HEK293 (cell line): ENCODE results near the gene PTGIS.

Experiments used
- CTCF ChIA-PET: fragments of 350-600 bp; formaldehyde crosslinking; extraction: SDS; loops from one replicate; lab custom pipeline; 2021; ENCODE audit warnings: antibody characterized with exemption; lab: Yijun Ruan, JAX
- POLR2A ChIA-PET: fragments of 300-600 bp; formaldehyde crosslinking; extraction: SDS; loops from one replicate; lab custom pipeline; 2020; ENCODE audit warnings: antibody characterized with exemption, inconsistent platforms; lab: Yijun Ruan, JAX
- H3K27ac ChIP-seq: fragments of 200-500 bp; sonication (Bioruptor generic); 2 replicates; pipeline ENCODE4 v1.5.1; 2014; ENCODE audit warnings: low read depth, low read length, control low read depth, inconsistent platforms; ENCODE audit errors: extremely low read depth
- H3K36me3 ChIP-seq, 2 experiments: fragments of 200-500 bp in 1 of 2; sonication (Bioruptor generic) in 1 of 2; 1 replicate in 1 of 2; 2 replicates in 1 of 2; pipeline ENCODE4 v1.5.1; 2014 to 2017; ENCODE audit warnings: inconsistent platforms in 2 of 2, low read length in 2 of 2; ENCODE audit not compliant: control insufficient read depth in 2 of 2, insufficient read depth in 1 of 2
- H3K4me1 ChIP-seq: fragments of 200-500 bp; sonication (Bioruptor generic); 2 replicates; pipeline ENCODE4 v1.5.1; 2014; ENCODE audit warnings: mild to moderate bottlenecking, low read length, inconsistent platforms; ENCODE audit not compliant: control insufficient read depth, insufficient read depth
- H3K4me3 ChIP-seq: 2 replicates; pipeline ENCODE4 v1.5.1; 2011; ENCODE audit warnings: low read depth, mild to moderate bottlenecking, control low read depth, low read length, moderate library complexity
- H3K9me3 ChIP-seq: fragments of 200-500 bp; sonication (Bioruptor generic); 2 replicates; pipeline ENCODE4 v1.5.1; 2014; ENCODE audit warnings: low read depth, low read length, inconsistent platforms; ENCODE audit not compliant: control insufficient read depth, insufficient read depth
- EGR2 ChIP-seq: fragments of 450-650 bp; formaldehyde crosslinking; IDR thresholded peaks from 2 replicates; pipeline ENCODE4 v1.5.1; 2016; ENCODE audit warnings: low read depth, missing biosample characterization, missing genetic modification characterization
- HOXA7 ChIP-seq: sonication (generic); formaldehyde crosslinking; IDR thresholded peaks from 2 replicates; pipeline ENCODE4 v1.8.1; 2022; ENCODE audit warnings: missing genetic modification reagents, borderline replicate concordance
- IKZF3 ChIP-seq: fragments of 450-650 bp; IDR thresholded peaks from 2 replicates; pipeline ENCODE4 v1.5.0; 2018; ENCODE audit warnings: missing biosample characterization, mild to moderate bottlenecking, missing genetic modification characterization, moderate library complexity
- OSR2 ChIP-seq: fragments of 450-650 bp; formaldehyde crosslinking; IDR thresholded peaks from 2 replicates; pipeline ENCODE4 v1.5.1; 2016; ENCODE audit warnings: missing biosample characterization, missing genetic modification characterization
- RBAK ChIP-seq: fragments of 450-650 bp; formaldehyde crosslinking; IDR thresholded peaks from 2 replicates; pipeline ENCODE4 v1.5.1; 2016; ENCODE audit warnings: missing biosample characterization, missing genetic modification characterization
- WT1 ChIP-seq: fragments of 450-650 bp; formaldehyde crosslinking; IDR thresholded peaks from 2 replicates; pipeline ENCODE4 v1.5.1; 2016; ENCODE audit warnings: missing biosample characterization, missing genetic modification characterization
- YY2 ChIP-seq: fragments of 450-650 bp; formaldehyde crosslinking; IDR thresholded peaks from 2 replicates; pipeline ENCODE4 v1.5.1; 2016; ENCODE audit warnings: missing biosample characterization, missing genetic modification characterization
- ZBTB17 ChIP-seq: fragments of 450-650 bp; formaldehyde crosslinking; IDR thresholded peaks from 2 replicates; pipeline ENCODE4 v1.5.1; 2016; ENCODE audit warnings: missing biosample characterization, missing genetic modification characterization
- ZFHX2 ChIP-seq: fragments of 450-650 bp; formaldehyde crosslinking; conservative IDR thresholded peaks from 2 replicates; pipeline ENCODE4 v1.5.1; 2016; ENCODE audit warnings: missing biosample characterization, missing genetic modification characterization
- ZIC2 ChIP-seq: fragments of 450-650 bp; formaldehyde crosslinking; IDR thresholded peaks from 2 replicates; pipeline ENCODE4 v1.5.1; 2016; ENCODE audit warnings: missing biosample characterization, missing genetic modification characterization
- ZNF146 ChIP-seq: fragments of 450-650 bp; formaldehyde crosslinking; IDR thresholded peaks from 2 replicates; pipeline ENCODE4 v1.5.1; 2016; ENCODE audit warnings: missing biosample characterization, missing genetic modification characterization
- ZNF211 ChIP-seq: fragments of 450-650 bp; formaldehyde crosslinking; IDR thresholded peaks from 2 replicates; pipeline ENCODE4 v1.5.1; 2016; ENCODE audit warnings: low read depth, missing biosample characterization, missing genetic modification characterization
- ZNF354C ChIP-seq: fragments of 450-650 bp; formaldehyde crosslinking; IDR thresholded peaks from 2 replicates; pipeline ENCODE4 v1.5.1; 2016; ENCODE audit warnings: missing biosample characterization, missing genetic modification characterization, low read depth, borderline replicate concordance
- ZNF394 ChIP-seq: fragments of 450-650 bp; formaldehyde crosslinking; IDR thresholded peaks from 2 replicates; pipeline ENCODE4 v1.5.1; 2016; ENCODE audit warnings: missing biosample characterization, missing genetic modification characterization, mild to moderate bottlenecking, moderate library complexity, borderline replicate concordance
- ZNF600 ChIP-seq: fragments of 450-650 bp; formaldehyde crosslinking; IDR thresholded peaks from 2 replicates; pipeline ENCODE4 v1.5.1; 2016; ENCODE audit warnings: missing biosample characterization, missing genetic modification characterization
- ZNF623 ChIP-seq: fragments of 450-650 bp; formaldehyde crosslinking; IDR thresholded peaks from 2 replicates; pipeline ENCODE4 v1.5.1; 2016; ENCODE audit warnings: missing biosample characterization, missing genetic modification characterization
- ZNF677 ChIP-seq: fragments of 450-650 bp; IDR thresholded peaks from 2 replicates; pipeline ENCODE4 v1.5.0; 2018; ENCODE audit warnings: missing biosample characterization, mild to moderate bottlenecking, missing genetic modification characterization, moderate library complexity
- ZNF707 ChIP-seq: fragments of 450-650 bp; formaldehyde crosslinking; IDR thresholded peaks from 2 replicates; pipeline ENCODE4 v1.5.1; 2016; ENCODE audit warnings: missing biosample characterization, missing genetic modification characterization
- ZXDB ChIP-seq: fragments of 450-650 bp; formaldehyde crosslinking; IDR thresholded peaks from 2 replicates; pipeline ENCODE4 v1.5.1; 2016; ENCODE audit warnings: missing biosample characterization, missing genetic modification characterization
- TF ChIP-seq, protein P1 (sequence below): fragments of 450-650 bp; formaldehyde crosslinking; IDR thresholded peaks from 2 replicates; pipeline ENCODE4 v1.5.1; 2017; ENCODE audit warnings: missing biosample characterization, missing genetic modification characterization
- TF ChIP-seq, protein P2 (sequence below): fragments of 450-650 bp; formaldehyde crosslinking; optimal IDR thresholded peaks from 2 replicates; pipeline ENCODE3; 2016; ENCODE audit warnings: missing biosample characterization, mild to moderate bottlenecking, missing genetic modification characterization
- TF ChIP-seq, protein P3 (sequence below): fragments of 450-650 bp; formaldehyde crosslinking; IDR thresholded peaks from 2 replicates; pipeline ENCODE4 v1.5.1; 2017; ENCODE audit warnings: missing biosample characterization, mild to moderate bottlenecking, missing genetic modification characterization, moderate library complexity
- TF ChIP-seq, protein P4 (sequence below): fragments of 450-650 bp; formaldehyde crosslinking; IDR thresholded peaks from 2 replicates; pipeline ENCODE4 v1.5.1; 2016; ENCODE audit warnings: missing biosample characterization, missing genetic modification characterization

PTGIS gene

DNA sequence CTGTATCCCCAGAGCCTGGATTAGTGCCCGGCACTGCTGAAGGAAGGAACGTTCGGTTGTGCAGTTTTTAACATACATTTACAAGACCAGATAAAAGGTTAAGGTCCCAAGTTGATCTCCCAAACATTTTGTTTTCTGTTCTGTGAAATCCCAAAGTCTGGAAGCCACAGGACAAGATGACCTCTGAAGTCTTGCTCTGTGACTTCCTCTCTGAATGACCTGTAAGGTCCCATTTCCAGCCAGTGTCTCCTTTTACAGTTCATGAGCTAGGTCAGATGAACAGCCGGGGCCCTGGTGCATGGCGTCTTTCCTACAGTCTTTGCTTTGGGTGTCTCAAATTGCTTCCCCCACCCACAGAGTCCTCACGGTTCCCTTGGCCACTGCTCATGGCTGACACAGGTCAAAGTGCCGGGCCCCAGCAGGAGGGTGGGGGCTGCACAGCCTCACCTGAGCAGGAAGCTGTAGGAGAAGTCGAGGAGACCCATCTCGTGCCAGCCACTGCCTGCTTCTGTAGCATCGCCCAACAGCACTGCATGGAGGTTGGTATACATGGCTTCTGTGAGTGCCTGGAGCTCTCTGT, 24.0 kb downstream of the PTGIS start:
- Histone ChIP-seq H3K9me3 (no peaks in the 10 kb centered on the region), H3K4me1 (no peaks in the 10 kb centered on the region), H3K27ac (no peak overlapping the region), H3K4me3 (no peak overlapping the region), H3K36me3 (no peaks in the 10 kb centered on the region)
- TF ChIP-seq HOXA7: no peak
- TF ChIP-seq ZNF211: no peak
- TF ChIP-seq RBAK (tag by site-specific recombination): no peak
- no peak for TF ChIP-seq ZNF677 (tag by site-specific recombination)
- TF ChIP-seq, protein P1, sequence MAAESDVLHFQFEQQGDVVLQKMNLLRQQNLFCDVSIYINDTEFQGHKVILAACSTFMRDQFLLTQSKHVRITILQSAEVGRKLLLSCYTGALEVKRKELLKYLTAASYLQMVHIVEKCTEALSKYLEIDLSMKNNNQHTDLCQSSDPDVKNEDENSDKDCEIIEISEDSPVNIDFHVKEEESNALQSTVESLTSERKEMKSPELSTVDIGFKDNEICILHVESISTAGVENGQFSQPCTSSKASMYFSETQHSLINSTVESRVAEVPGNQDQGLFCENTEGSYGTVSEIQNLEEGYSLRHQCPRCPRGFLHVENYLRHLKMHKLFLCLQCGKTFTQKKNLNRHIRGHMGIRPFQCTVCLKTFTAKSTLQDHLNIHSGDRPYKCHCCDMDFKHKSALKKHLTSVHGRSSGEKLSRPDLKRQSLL (tag by site-specific recombination): no peak
- TF ChIP-seq, protein P2, sequence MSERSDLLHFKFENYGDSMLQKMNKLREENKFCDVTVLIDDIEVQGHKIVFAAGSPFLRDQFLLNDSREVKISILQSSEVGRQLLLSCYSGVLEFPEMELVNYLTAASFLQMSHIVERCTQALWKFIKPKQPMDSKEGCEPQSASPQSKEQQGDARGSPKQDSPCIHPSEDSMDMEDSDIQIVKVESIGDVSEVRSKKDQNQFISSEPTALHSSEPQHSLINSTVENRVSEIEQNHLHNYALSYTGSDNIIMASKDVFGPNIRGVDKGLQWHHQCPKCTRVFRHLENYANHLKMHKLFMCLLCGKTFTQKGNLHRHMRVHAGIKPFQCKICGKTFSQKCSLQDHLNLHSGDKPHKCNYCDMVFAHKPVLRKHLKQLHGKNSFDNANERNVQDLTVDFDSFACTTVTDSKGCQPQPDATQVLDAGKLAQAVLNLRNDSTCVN (tag by site-specific recombination): no peak
- no peak for TF ChIP-seq IKZF3 (tag by site-specific recombination)
- no peak for TF ChIP-seq OSR2 (tag by site-specific recombination)
- TF ChIP-seq ZXDB (tag by site-specific recombination): no peak
- TF ChIP-seq ZNF394: no peak
- no peak for TF ChIP-seq YY2
- no peak for TF ChIP-seq ZNF354C (tag by site-specific recombination)
- TF ChIP-seq, protein P3, sequence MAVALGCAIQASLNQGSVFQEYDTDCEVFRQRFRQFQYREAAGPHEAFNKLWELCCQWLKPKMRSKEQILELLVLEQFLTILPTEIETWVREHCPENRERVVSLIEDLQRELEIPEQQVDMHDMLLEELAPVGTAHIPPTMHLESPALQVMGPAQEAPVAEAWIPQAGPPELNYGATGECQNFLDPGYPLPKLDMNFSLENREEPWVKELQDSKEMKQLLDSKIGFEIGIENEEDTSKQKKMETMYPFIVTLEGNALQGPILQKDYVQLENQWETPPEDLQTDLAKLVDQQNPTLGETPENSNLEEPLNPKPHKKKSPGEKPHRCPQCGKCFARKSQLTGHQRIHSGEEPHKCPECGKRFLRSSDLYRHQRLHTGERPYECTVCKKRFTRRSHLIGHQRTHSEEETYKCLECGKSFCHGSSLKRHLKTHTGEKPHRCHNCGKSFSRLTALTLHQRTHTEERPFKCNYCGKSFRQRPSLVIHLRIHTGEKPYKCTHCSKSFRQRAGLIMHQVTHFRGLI: no peak
- TF ChIP-seq ZIC2 (tag by site-specific recombination): no peak
- no peak for TF ChIP-seq WT1 (tag by site-specific recombination)
- no peak for TF ChIP-seq ZNF146 (tag by site-specific recombination)
- TF ChIP-seq ZNF707 (tag by site-specific recombination): no peak
- TF ChIP-seq ZNF600 (tag by site-specific recombination): no peak
- TF ChIP-seq, protein P4, sequence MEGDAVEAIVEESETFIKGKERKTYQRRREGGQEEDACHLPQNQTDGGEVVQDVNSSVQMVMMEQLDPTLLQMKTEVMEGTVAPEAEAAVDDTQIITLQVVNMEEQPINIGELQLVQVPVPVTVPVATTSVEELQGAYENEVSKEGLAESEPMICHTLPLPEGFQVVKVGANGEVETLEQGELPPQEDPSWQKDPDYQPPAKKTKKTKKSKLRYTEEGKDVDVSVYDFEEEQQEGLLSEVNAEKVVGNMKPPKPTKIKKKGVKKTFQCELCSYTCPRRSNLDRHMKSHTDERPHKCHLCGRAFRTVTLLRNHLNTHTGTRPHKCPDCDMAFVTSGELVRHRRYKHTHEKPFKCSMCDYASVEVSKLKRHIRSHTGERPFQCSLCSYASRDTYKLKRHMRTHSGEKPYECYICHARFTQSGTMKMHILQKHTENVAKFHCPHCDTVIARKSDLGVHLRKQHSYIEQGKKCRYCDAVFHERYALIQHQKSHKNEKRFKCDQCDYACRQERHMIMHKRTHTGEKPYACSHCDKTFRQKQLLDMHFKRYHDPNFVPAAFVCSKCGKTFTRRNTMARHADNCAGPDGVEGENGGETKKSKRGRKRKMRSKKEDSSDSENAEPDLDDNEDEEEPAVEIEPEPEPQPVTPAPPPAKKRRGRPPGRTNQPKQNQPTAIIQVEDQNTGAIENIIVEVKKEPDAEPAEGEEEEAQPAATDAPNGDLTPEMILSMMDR: no peak
- POLR2A ChIA-PET: no interaction called here
- CTCF ChIA-PET: interaction anchor here (0.9 to 13.5 kb wide), 8 partner anchors 10 to 344 kb away, joined by 3 to 297 read pairs (median 6); no protein-coding TSS in a partner anchor

DNA sequence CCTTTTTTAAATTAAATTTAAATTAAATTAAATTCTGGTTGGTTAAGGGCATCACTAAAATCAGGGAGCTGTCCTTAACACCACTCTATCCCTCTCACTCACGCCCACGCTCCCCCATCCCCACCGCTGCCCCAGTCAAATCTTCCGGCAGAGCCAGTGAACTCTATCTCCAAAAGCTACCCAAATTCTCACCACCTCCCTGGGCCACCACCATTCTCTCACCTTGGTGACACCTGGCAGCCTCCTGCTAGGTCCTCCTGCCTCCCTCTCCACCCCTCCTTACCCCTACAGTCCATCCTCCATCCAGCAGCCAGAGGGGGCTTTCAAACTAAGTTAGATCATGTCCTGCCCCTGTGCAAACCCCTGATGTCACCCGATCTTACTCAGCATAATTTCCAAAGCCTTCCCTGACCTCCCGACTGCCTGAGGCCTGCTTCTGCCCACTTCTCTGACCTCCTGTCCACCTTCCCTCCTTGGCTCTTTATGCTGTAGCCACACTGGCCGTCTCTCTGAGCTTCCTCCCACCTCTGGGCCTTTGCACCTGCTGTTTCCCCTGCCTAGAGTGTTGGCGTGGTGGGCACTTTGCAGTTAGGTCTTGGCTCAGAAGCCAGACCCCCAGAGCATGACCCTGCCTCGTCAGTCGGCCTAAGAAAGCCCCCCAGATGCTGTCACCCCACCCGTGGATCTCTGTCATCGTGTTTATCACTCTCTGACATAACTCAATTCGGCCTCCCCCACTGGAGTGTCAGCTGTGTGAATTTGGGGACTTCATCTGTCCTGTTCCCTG, 24.7 kb downstream of the PTGIS start:
- ChIA-PET CTCF (interaction anchor here (0.6 to 13.5 kb wide), 15 partner anchors 8 to 357 kb away, joined by 3 to 297 read pairs (median 6); no protein-coding TSS in a partner anchor), POLR2A (interaction anchor here (0.9 kb wide), 1 partner anchor 54 kb away, joined by 3 read pairs; no protein-coding TSS in a partner anchor)
- Histone ChIP-seq H3K27ac (no peak overlapping the region), H3K9me3 (no peaks in the 10 kb centered on the region), H3K4me3 (no peak overlapping the region), H3K4me1 (no peaks in the 10 kb centered on the region), H3K36me3 (no peaks in the 10 kb centered on the region)
- TF ChIP-seq EGR2 (tag by site-specific recombination): 0 out of 2 replicates have a peak, but pooled peaks have one; percentile 9
- peak; percentile 79 for TF ChIP-seq ZNF623 (tag by site-specific recombination)
- TF ChIP-seq ZFHX2 (tag by site-specific recombination): 0 out of 2 replicates have a peak, but pooled peaks have one; percentile 10
- no peak for TF ChIP-seq ZBTB17 (tag by site-specific recombination)
